ENCODE results near the gene NFKBIA.

The NFKBIA gene

DNA sequence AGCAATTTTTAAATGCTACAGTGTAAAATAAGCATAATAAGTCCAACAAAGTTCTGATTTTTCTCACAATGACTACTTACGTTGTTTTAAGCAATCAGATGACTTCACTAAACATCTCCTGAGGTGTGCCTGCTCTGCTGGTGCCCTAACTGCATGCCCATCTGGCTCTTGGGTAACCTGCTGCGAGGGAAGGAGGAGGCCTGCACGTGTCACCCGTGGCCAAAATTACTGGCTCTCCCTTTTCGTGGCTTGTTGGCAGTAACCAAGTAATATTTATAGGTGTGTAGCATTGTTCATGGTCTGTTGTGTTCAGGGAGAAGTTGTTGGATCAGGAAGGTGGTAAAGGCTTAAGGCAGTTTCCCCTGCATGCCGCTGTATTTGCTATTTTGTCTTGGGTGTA, 6.3 kb upstream of the NFKBIA start:
- H3K9me3 ChIP-seq (ENCODE audit: control insufficient read depth, low read length), result no peaks in the 10 kb centered on the region
- H3K36me3 ChIP-seq (ENCODE audit: control insufficient read depth, insufficient read depth, low read length), result no peaks in the 10 kb centered on the region
- H3K4me2 ChIP-seq (ENCODE audit: low read length), result no peak overlapping the region
- no peak overlapping the region for H3K27ac ChIP-seq
- H2AFZ ChIP-seq, result no peak overlapping the region
- H3K79me2 ChIP-seq, result peaks cover 8% of the 10 kb centered on the region
- peaks cover 7% of the 10 kb centered on the region for H3K4me1 ChIP-seq
- TF ChIP-seq, protein P1, sequence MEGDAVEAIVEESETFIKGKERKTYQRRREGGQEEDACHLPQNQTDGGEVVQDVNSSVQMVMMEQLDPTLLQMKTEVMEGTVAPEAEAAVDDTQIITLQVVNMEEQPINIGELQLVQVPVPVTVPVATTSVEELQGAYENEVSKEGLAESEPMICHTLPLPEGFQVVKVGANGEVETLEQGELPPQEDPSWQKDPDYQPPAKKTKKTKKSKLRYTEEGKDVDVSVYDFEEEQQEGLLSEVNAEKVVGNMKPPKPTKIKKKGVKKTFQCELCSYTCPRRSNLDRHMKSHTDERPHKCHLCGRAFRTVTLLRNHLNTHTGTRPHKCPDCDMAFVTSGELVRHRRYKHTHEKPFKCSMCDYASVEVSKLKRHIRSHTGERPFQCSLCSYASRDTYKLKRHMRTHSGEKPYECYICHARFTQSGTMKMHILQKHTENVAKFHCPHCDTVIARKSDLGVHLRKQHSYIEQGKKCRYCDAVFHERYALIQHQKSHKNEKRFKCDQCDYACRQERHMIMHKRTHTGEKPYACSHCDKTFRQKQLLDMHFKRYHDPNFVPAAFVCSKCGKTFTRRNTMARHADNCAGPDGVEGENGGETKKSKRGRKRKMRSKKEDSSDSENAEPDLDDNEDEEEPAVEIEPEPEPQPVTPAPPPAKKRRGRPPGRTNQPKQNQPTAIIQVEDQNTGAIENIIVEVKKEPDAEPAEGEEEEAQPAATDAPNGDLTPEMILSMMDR (IDR thresholded peaks at IDR 0.05), result no peak
- no peak overlapping the region for H3K4me3 ChIP-seq (ENCODE audit: low read depth, low read length)
- no peak overlapping the region for H3K9ac ChIP-seq
- H3K27me3 ChIP-seq (ENCODE audit: control insufficient read depth, insufficient read depth, low read length), result no peaks in the 10 kb centered on the region

DNA sequence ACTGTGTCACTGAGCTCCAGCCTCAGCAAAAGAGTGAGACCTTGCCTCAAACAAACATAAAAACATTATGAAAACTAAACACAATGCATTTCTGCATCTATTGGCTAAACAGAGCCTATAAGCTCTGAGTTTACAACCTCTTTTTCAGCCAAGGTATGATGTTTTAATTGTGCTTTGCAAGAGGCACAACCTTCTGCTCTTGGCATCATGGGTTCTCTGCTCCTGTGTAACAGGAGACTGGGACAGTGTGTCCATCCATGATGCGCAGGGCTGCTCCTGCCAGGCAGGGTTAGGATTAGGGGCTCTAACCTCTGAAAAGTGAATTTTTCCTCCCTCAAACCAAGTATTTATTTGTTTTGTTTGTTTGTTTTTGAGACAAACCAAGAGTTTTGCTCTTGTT, 5.0 kb upstream of the NFKBIA start:
- H3K36me3 ChIP-seq (ENCODE audit: control insufficient read depth, insufficient read depth, low read length), result no peaks in the 10 kb centered on the region
- peaks cover 14% of the 10 kb centered on the region for H3K4me1 ChIP-seq
- H3K27me3 ChIP-seq (ENCODE audit: control insufficient read depth, insufficient read depth, low read length), result no peaks in the 10 kb centered on the region
- peaks cover 9% of the 10 kb centered on the region for H3K79me2 ChIP-seq
- no peak overlapping the region for H3K27ac ChIP-seq
- no peak overlapping the region for H3K9ac ChIP-seq
- H3K4me3 ChIP-seq (ENCODE audit: low read depth, low read length), result no peak overlapping the region
- TF ChIP-seq, protein P1 (IDR thresholded peaks at IDR 0.05), result no peak
- H3K9me3 ChIP-seq (ENCODE audit: control insufficient read depth, low read length), result no peaks in the 10 kb centered on the region
- no peak overlapping the region for H2AFZ ChIP-seq
- H3K4me2 ChIP-seq (ENCODE audit: low read length), result no peak overlapping the region

DNA sequence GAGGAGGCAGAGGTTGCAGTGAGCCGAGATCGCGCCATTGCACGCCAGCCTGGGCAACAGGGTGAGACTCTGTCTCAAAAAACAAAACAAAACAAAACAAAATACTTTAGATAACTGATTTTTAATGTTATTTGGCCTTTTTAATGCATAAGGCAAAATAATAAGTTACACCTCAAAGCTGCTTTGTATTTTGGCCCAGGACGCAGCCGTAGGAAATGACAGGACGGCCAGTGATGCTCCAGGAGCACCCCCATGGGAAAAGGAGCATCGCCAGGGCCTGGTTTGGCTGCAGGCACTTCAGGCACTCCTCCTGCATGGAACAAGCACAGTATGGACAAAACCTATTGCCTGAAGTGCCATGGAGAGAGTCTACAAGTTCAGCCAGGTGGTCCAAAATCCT, 3.5 kb upstream of the NFKBIA start:
- H3K4me3 ChIP-seq (ENCODE audit: low read depth, low read length), result no peak overlapping the region
- no peak overlapping the region for H3K9ac ChIP-seq
- no peaks in the 10 kb centered on the region for H3K27me3 ChIP-seq (ENCODE audit: control insufficient read depth, insufficient read depth, low read length)
- peaks cover 16% of the 10 kb centered on the region for H3K4me1 ChIP-seq
- TF ChIP-seq, protein P1 (IDR thresholded peaks at IDR 0.05), result no peak
- no peak overlapping the region for H2AFZ ChIP-seq
- no peaks in the 10 kb centered on the region for H3K9me3 ChIP-seq (ENCODE audit: control insufficient read depth, low read length)
- H3K4me2 ChIP-seq (ENCODE audit: low read length), result no peak overlapping the region
- H3K36me3 ChIP-seq (ENCODE audit: control insufficient read depth, insufficient read depth, low read length), result no peaks in the 10 kb centered on the region
- H3K79me2 ChIP-seq, result peaks cover 15% of the 10 kb centered on the region
- H3K27ac ChIP-seq, result no peak overlapping the region

DNA sequence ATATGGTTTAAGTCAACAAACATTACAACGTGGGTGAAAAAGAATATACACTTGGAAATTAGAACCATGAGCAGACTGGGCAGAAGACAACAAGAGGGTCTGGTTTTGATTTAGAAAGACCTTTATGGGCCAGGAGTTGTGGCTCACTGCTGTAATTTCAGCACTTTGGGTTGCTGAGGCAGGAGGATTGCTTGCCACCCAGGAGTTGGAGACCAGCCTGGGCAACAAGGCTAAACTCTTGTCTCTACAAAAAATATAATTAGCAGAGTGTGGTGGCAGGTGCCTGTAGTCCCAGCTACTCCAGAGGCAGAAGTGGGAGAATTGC, 2.7 kb upstream of the NFKBIA start:
- TF ChIP-seq, protein P1 (IDR thresholded peaks at IDR 0.05), result no peak
- Histone ChIP-seq H3K4me1 (peaks cover 24% of the 10 kb centered on the region), H3K4me3 (ENCODE audit: low read depth, low read length) (no peak overlapping the region), H3K27ac (no peak overlapping the region), H3K79me2 (peaks cover 15% of the 10 kb centered on the region), H2AFZ (no peak overlapping the region), H3K9me3 (ENCODE audit: control insufficient read depth, low read length) (no peaks in the 10 kb centered on the region), H3K4me2 (ENCODE audit: low read length) (no peak overlapping the region), H3K27me3 (ENCODE audit: control insufficient read depth, insufficient read depth, low read length) (no peaks in the 10 kb centered on the region), H3K36me3 (ENCODE audit: control insufficient read depth, insufficient read depth, low read length) (no peaks in the 10 kb centered on the region), H3K9ac (no peak overlapping the region)

DNA sequence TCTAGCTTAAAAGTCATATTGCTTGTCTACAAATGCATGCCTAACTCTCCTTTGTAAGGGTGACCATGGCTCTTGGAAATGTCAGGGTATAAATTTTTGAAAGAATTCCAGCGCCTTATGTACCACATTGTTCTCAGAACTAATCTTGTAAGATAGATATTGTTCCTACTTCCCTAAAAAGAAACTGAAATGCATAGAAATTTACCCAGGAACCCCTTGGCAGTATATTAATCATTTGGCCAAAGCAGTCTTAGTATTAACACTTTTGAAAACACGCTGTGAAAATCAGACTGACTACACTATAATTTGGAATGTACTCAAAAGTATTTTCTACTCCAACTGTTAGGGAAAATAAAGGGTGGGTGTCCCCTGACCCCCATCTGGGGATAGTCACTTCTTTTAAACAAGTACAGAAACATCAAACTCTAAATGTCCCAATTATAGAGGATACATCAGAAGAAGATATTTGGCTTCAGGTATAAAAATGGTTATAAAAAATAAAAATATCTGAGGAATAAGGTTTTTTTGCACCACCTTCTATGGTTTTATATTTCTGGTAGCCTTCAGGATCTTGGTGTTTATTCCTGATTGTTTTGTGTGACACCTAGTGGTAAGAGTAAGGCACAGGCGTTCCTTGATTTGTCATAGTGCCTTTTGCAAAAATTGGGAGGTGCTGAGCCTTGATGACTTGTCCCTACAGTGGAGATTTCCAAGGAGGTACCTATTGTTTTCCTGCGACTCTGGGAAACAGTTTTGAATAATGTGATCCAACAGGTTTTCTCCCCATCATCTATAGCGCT, 2.2 kb upstream of the NFKBIA start:
- TF ChIP-seq, protein P1 (IDR thresholded peaks at IDR 0.05), result peak; percentile 84
- no peak overlapping the region for H2AFZ ChIP-seq
- peaks cover 15% of the 10 kb centered on the region for H3K79me2 ChIP-seq
- no peaks in the 10 kb centered on the region for H3K36me3 ChIP-seq (ENCODE audit: control insufficient read depth, insufficient read depth, low read length)
- no peak overlapping the region for H3K4me2 ChIP-seq (ENCODE audit: low read length)
- peak overlapping the region; percentile 6 for H3K27ac ChIP-seq
- H3K27me3 ChIP-seq (ENCODE audit: control insufficient read depth, insufficient read depth, low read length), result no peaks in the 10 kb centered on the region
- no peak overlapping the region for H3K4me3 ChIP-seq (ENCODE audit: low read depth, low read length)
- H3K4me1 ChIP-seq, result peaks cover 28% of the 10 kb centered on the region
- H3K9ac ChIP-seq, result no peak overlapping the region
- H3K9me3 ChIP-seq (ENCODE audit: control insufficient read depth, low read length), result no peaks in the 10 kb centered on the region
